OCI-LY7 (cell line): ENCODE data around the gene RADIL.

Source experiments
- EZH2phosphoT487 ChIP-seq: fragments of 200-600 bp; sonication (generic); IDR thresholded peaks from 2 replicates; pipeline ENCODE4 v1.6.1; 2018; ENCODE audit warnings: low read depth, borderline replicate concordance, mild to moderate bottlenecking, mixed run types, antibody characterized with exemption, low read length, moderate library complexity, mixed read lengths
- TF ChIP-seq, protein P1 (sequence below): fragments of 200-600 bp; sonication (generic); conservative IDR thresholded peaks from 2 replicates; pipeline ENCODE4 v1.5.1; 2014; ENCODE audit warnings: mild to moderate bottlenecking, antibody characterized with exemption, low read length, moderate library complexity, mixed read lengths

DNA sequence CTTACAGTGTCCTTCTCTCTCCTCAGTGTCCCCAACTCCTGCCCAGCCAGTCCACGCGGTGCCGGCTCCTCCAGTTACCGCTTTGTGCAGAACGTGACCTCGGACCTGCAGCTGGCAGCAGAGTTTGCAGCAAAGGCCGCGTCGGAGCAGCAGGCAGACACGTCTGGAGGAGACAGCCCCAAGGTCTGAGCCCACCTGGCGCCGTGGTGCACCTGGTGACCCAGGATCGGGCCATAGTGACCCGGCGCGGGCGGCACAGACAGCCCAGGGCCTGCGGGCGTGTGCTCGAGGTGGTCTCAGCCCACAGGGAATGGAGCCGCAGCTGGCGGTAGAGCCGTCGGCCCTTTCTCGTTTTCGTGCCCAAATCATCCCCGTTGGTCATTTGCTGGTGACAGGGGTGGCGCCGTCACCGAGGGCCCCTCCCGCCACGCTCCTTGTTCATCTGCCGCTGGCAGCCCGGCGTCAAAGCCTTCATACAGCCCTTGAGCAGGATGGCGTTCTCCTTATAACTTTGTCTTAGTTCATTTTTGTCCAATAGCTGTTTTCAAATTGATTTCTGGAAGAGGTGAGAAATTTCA lies 129.0 kb downstream of the RADIL start:
- TF ChIP-seq, protein P1, sequence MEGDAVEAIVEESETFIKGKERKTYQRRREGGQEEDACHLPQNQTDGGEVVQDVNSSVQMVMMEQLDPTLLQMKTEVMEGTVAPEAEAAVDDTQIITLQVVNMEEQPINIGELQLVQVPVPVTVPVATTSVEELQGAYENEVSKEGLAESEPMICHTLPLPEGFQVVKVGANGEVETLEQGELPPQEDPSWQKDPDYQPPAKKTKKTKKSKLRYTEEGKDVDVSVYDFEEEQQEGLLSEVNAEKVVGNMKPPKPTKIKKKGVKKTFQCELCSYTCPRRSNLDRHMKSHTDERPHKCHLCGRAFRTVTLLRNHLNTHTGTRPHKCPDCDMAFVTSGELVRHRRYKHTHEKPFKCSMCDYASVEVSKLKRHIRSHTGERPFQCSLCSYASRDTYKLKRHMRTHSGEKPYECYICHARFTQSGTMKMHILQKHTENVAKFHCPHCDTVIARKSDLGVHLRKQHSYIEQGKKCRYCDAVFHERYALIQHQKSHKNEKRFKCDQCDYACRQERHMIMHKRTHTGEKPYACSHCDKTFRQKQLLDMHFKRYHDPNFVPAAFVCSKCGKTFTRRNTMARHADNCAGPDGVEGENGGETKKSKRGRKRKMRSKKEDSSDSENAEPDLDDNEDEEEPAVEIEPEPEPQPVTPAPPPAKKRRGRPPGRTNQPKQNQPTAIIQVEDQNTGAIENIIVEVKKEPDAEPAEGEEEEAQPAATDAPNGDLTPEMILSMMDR = no peak
- TF ChIP-seq EZH2phosphoT487 = no peak
